HUES48 (cell line): ENCODE results near the gene WDFY2.

Source experiments
- H3K27ac ChIP-seq: one replicate; pipeline ENCODE4 v1.7.0; 2013; ENCODE audit warnings: low read depth, low read length, inconsistent platforms
- H3K27me3 ChIP-seq: 2 replicates; pipeline ENCODE4 v1.6.1; 2013; ENCODE audit warnings: mild to moderate bottlenecking, low read length; ENCODE audit not compliant: control insufficient read depth, insufficient read depth
- H3K36me3 ChIP-seq: 2 replicates; pipeline ENCODE4 v1.6.1; 2013; ENCODE audit warnings: low read length; ENCODE audit not compliant: control insufficient read depth, insufficient read depth
- H3K4me1 ChIP-seq: 2 replicates; pipeline ENCODE4 v1.6.1; 2013; ENCODE audit warnings: mild to moderate bottlenecking, low read length; ENCODE audit not compliant: control insufficient read depth, insufficient read depth
- H3K4me3 ChIP-seq: 2 replicates; pipeline ENCODE4 v1.5.1; 2013; ENCODE audit warnings: mild to moderate bottlenecking, low read depth, low read length
- H3K9ac ChIP-seq: 2 replicates; pipeline ENCODE4 v1.6.1; 2013; ENCODE audit warnings: mild to moderate bottlenecking, low read depth, low read length, moderate library complexity
- H3K9me3 ChIP-seq: 2 replicates; pipeline ENCODE4 v1.6.1; 2013; ENCODE audit warnings: low read length; ENCODE audit not compliant: control insufficient read depth, insufficient read depth

The WDFY2 gene

GRCh38 chr13:51765142-51765515, 180.9 kb downstream of the WDFY2 start:
- Histone ChIP-seq H3K9me3 (no peaks in the 10 kb centered on the region), H3K4me3 (no peak overlapping the region), H3K27me3 (no peaks in the 10 kb centered on the region), H3K9ac (no peak overlapping the region), H3K27ac (no peak overlapping the region), H3K36me3 (peaks cover 27% of the 10 kb centered on the region), H3K4me1 (peaks cover 13% of the 10 kb centered on the region)

GRCh38 chr13:51767100-51767499, 182.8 kb downstream of the WDFY2 start:
- peaks cover 13% of the 10 kb centered on the region for H3K4me1 ChIP-seq
- no peak overlapping the region for H3K27ac ChIP-seq
- H3K36me3 ChIP-seq: peaks cover 15% of the 10 kb centered on the region
- no peaks in the 10 kb centered on the region for H3K9me3 ChIP-seq
- H3K27me3 ChIP-seq: no peaks in the 10 kb centered on the region
- no peak overlapping the region for H3K4me3 ChIP-seq
- no peak overlapping the region for H3K9ac ChIP-seq

GRCh38 chr13:51768378-51768921, 184.2 kb downstream of the WDFY2 start:
- peaks cover 13% of the 10 kb centered on the region for H3K4me1 ChIP-seq
- H3K9me3 ChIP-seq: no peaks in the 10 kb centered on the region
- H3K36me3 ChIP-seq: peaks cover 4% of the 10 kb centered on the region; the same call in 1 of the 2 replicates
- no peaks in the 10 kb centered on the region for H3K27me3 ChIP-seq
- peak overlapping the region; percentile 21 for H3K27ac ChIP-seq
- H3K9ac ChIP-seq: no peak overlapping the region
- H3K4me3 ChIP-seq: no peak overlapping the region

GRCh38 chr13:51768976-51769375, 184.7 kb downstream of the WDFY2 start:
- Histone ChIP-seq H3K9ac (no peak overlapping the region), H3K4me1 (peaks cover 13% of the 10 kb centered on the region), H3K27me3 (no peaks in the 10 kb centered on the region), H3K27ac (no peak overlapping the region), H3K4me3 (no peak overlapping the region), H3K36me3 (0 out of 2 replicates have a peak, but pooled peaks cover 3% of the 10 kb centered on the region), H3K9me3 (no peaks in the 10 kb centered on the region)

GRCh38 chr13:51769455-51770127, 185.3 kb downstream of the WDFY2 start:
- Histone ChIP-seq H3K4me3 (no peak overlapping the region), H3K36me3 (0 out of 2 replicates have a peak, but pooled peaks cover 3% of the 10 kb centered on the region), H3K27me3 (no peaks in the 10 kb centered on the region), H3K27ac (no peak overlapping the region), H3K9ac (no peak overlapping the region), H3K9me3 (no peaks in the 10 kb centered on the region), H3K4me1 (peaks cover 13% of the 10 kb centered on the region)

- Histone ChIP-seq H3K4me3 (no peak overlapping the region), H3K9ac (no peak overlapping the region), H3K4me1 (peaks cover 13% of the 10 kb centered on the region), H3K36me3 (0 out of 2 replicates have a peak, but pooled peaks cover 3% of the 10 kb centered on the region), H3K9me3 (no peaks in the 10 kb centered on the region), H3K27me3 (no peaks in the 10 kb centered on the region), H3K27ac (no peak overlapping the region)
Observed at GRCh38 chr13:51770160-51770559, 185.9 kb downstream of the WDFY2 start.

GRCh38 chr13:51770681-51771417, 186.6 kb downstream of the WDFY2 start:
- H3K4me3 ChIP-seq: no peak overlapping the region
- H3K9ac ChIP-seq: no peak overlapping the region
- H3K9me3 ChIP-seq: no peaks in the 10 kb centered on the region
- H3K4me1 ChIP-seq: peaks cover 13% of the 10 kb centered on the region
- no peak overlapping the region for H3K27ac ChIP-seq
- no peaks in the 10 kb centered on the region for H3K27me3 ChIP-seq
- 0 out of 2 replicates have a peak, but pooled peaks cover 3% of the 10 kb centered on the region for H3K36me3 ChIP-seq

- Histone ChIP-seq H3K4me3 (no peak overlapping the region), H3K27ac (no peak overlapping the region), H3K36me3 (no peaks in the 10 kb centered on the region), H3K4me1 (peaks cover 13% of the 10 kb centered on the region), H3K9me3 (no peaks in the 10 kb centered on the region), H3K27me3 (no peaks in the 10 kb centered on the region), H3K9ac (no peak overlapping the region)
Observed at GRCh38 chr13:51771418-51772104, 187.3 kb downstream of the WDFY2 start.

GRCh38 chr13:51772105-51772455, 187.8 kb downstream of the WDFY2 start:
- Histone ChIP-seq H3K9me3 (no peaks in the 10 kb centered on the region), H3K4me1 (peaks cover 13% of the 10 kb centered on the region), H3K4me3 (no peak overlapping the region), H3K27ac (no peak overlapping the region), H3K36me3 (no peaks in the 10 kb centered on the region), H3K9ac (no peak overlapping the region), H3K27me3 (no peaks in the 10 kb centered on the region)

GRCh38 chr13:51772781-51773180, 188.5 kb downstream of the WDFY2 start:
- H3K9ac ChIP-seq: no peak overlapping the region
- peaks cover 13% of the 10 kb centered on the region for H3K4me1 ChIP-seq
- no peaks in the 10 kb centered on the region for H3K9me3 ChIP-seq
- H3K27ac ChIP-seq: no peak overlapping the region
- H3K27me3 ChIP-seq: no peaks in the 10 kb centered on the region
- no peaks in the 10 kb centered on the region for H3K36me3 ChIP-seq
- no peak overlapping the region for H3K4me3 ChIP-seq

- Histone ChIP-seq H3K27ac (no peak overlapping the region), H3K9ac (no peak overlapping the region), H3K9me3 (no peaks in the 10 kb centered on the region), H3K36me3 (no peaks in the 10 kb centered on the region), H3K4me1 (peaks cover 7% of the 10 kb centered on the region), H3K27me3 (no peaks in the 10 kb centered on the region), H3K4me3 (no peak overlapping the region)
Observed at GRCh38 chr13:51773515-51773914, 189.3 kb downstream of the WDFY2 start.
